GM12891 (cell line): ENCODE data around the gene CPA5.
A peak's percentile ranks its signal among the peaks of the same experiment; 100 is the strongest.
"Not testable (repeated sequence)": the region's sequence is repeated elsewhere in the genome, so short reads cannot be mapped to it uniquely, and the experiment has no call there.

Source experiments
- DNase-seq: peaks from one replicate; pipeline ENCODE4 v3.0.0; 2011; ENCODE audit warnings: low spot score; ENCODE audit not compliant: insufficient read length
- FAIRE-seq: peaks from 2 replicates; lab custom pipeline; 2011; peaks lifted over from hg19 to GRCh38; lab: Jason Lieb, UNC
- PAX5 ChIP-seq: IDR thresholded peaks from 2 replicates; pipeline ENCODE4 v1.6.1; 2011; ENCODE audit warnings: low read length, moderate library complexity, mild to moderate bottlenecking; ENCODE audit not compliant: insufficient read depth, severe bottlenecking
- POLR2A ChIP-seq: IDR thresholded peaks from 2 replicates; pipeline ENCODE4 v1.6.1; 2011; ENCODE audit warnings: low read depth, low read length, control low read depth
- POLR2AphosphoS5 ChIP-seq: IDR thresholded peaks from 2 replicates; pipeline ENCODE4 v1.6.1; 2011; ENCODE audit warnings: low read depth, low read length, control low read depth
- POU2F2 ChIP-seq: IDR thresholded peaks from 2 replicates; pipeline ENCODE4 v1.6.1; 2011; ENCODE audit warnings: low read depth, mild to moderate bottlenecking, control low read depth, low read length, moderate library complexity
- SPI1 ChIP-seq: IDR thresholded peaks from 2 replicates; pipeline ENCODE4 v1.6.1; 2011; ENCODE audit warnings: low read depth, low read length, control low read depth
- TAF1 ChIP-seq: IDR thresholded peaks from 2 replicates; pipeline ENCODE4 v1.6.1; 2011; ENCODE audit warnings: low read depth, low read length, control low read depth

CPA5 gene

GRCh38 chr7:130365511-130366441, 21.2 kb downstream of the CPA5 start:
- FAIRE-seq (peak; percentile 99), DNase-seq (peak; percentile 80)

GRCh38 chr7:130366564-130366963, 21.9 kb downstream of the CPA5 start:
- FAIRE-seq: no peak
- TF ChIP-seq TAF1: no peak
- TF ChIP-seq SPI1: no peak
- no peak for TF ChIP-seq PAX5
- no peak for TF ChIP-seq POLR2AphosphoS5
- no peak for TF ChIP-seq POLR2A
- no peak for TF ChIP-seq POU2F2
- DNase-seq: no peak

More at GRCh38 chr7:130365511-130366441, 21.2 kb downstream of the CPA5 start:
- TF ChIP-seq TAF1 (peak; percentile 74), POLR2AphosphoS5 (peak; percentile 86; the same call in 1 of the 2 replicates), POU2F2 (peak; percentile 85), PAX5 (no peak), SPI1 (peak; percentile 29; the same call in 1 of the 2 replicates), POLR2A (peak; percentile 87)

- no peak for TF ChIP-seq POU2F2
- TF ChIP-seq PAX5: no peak
- TF ChIP-seq TAF1: no peak
- no peak for TF ChIP-seq SPI1
- FAIRE-seq: no peak
- DNase-seq: no peak
Measured at GRCh38 chr7:130367088-130367755, 22.6 kb downstream of the CPA5 start.

- DNase-seq: no peak
- no peak for FAIRE-seq
- TF ChIP-seq POU2F2 (no peak), POLR2A (no peak), SPI1 (no peak), TAF1 (no peak), PAX5 (no peak), POLR2AphosphoS5 (no peak)
Measured at GRCh38 chr7:130367836-130368746, 23.5 kb downstream of the CPA5 start.

GRCh38 chr7:130369110-130369711, 24.6 kb downstream of the CPA5 start:
- FAIRE-seq: peak; percentile 83
- no peak for DNase-seq
- TF ChIP-seq TAF1 (no peak), SPI1 (peak; percentile 44)

- no peak for DNase-seq
- no peak for FAIRE-seq
- no peak for TF ChIP-seq POLR2A
- no peak for TF ChIP-seq TAF1
- no peak for TF ChIP-seq PAX5
- no peak for TF ChIP-seq POLR2AphosphoS5
- TF ChIP-seq SPI1: no peak
- no peak for TF ChIP-seq POU2F2
Measured at GRCh38 chr7:130369831-130370550, 25.4 kb downstream of the CPA5 start.

- DNase-seq (no peak), FAIRE-seq (no peak)
- TF ChIP-seq POU2F2 (no peak), POLR2A (no peak), TAF1 (no peak), POLR2AphosphoS5 (no peak), SPI1 (no peak), PAX5 (no peak)
Measured at GRCh38 chr7:130371046-130371445, 26.4 kb downstream of the CPA5 start.

GRCh38 chr7:130372402-130373165, 28.0 kb downstream of the CPA5 start:
- FAIRE-seq: no peak
- TF ChIP-seq TAF1 (no peak), POLR2AphosphoS5 (no peak), PAX5 (no peak), POLR2A (no peak), POU2F2 (no peak), SPI1 (no peak)
- no peak for DNase-seq

- DNase-seq (no peak), FAIRE-seq (no peak)
- TF ChIP-seq PAX5 (no peak), POLR2AphosphoS5 (no peak), POU2F2 (no peak), SPI1 (no peak), TAF1 (no peak), POLR2A (no peak)
Measured at GRCh38 chr7:130374507-130374906, 29.9 kb downstream of the CPA5 start.

GRCh38 chr7:130376461-130376860, 31.8 kb downstream of the CPA5 start:
- not testable (repeated sequence) for DNase-seq, FAIRE-seq
